Fibroblast of pulmonary artery (primary cell): ENCODE results near the gene MFAP3.
"Not testable (repeated sequence)": the region's sequence is repeated elsewhere in the genome, so short reads cannot be mapped to it uniquely, and the experiment has no call there.

ENCODE experiments used
- DNase-seq: peaks from one replicate; pipeline ENCODE4 v3.0.0-alpha.2; 2010; ENCODE audit warnings: low read depth
- H3K4me3 ChIP-seq: replicated peaks from 2 replicates; pipeline ENCODE4 v1.5.1; 2011; ENCODE audit warnings: low read depth, mild to moderate bottlenecking, control low read depth, low read length, moderate library complexity
- TF ChIP-seq, protein P1 (sequence below): IDR thresholded peaks from 2 replicates; pipeline ENCODE4 v1.5.1; 2011; ENCODE audit warnings: mild to moderate bottlenecking, control low read depth, low read length, inconsistent platforms; ENCODE audit errors: missing control alignments

Gene MFAP3

DNA sequence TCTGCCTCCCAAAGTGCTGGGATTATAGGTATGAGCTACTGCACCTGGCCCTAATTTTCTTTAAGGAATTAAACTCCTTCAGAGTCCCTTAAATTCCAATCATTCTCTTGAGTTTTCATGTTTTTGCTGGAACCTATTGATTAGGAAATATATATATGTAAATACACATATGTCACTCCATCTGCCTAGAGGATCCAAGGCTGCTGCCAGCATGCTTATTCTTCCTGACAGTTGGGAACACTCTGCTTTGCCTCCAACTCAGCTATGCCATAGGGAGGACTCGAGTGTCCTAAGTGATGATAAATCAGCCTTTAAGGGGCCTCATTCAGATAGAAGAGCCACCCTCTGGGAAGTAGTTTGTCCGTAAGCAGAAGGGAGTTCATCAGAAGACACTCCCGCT lies 21.8 kb downstream of the MFAP3 start:
- no peak overlapping the region for H3K4me3 ChIP-seq
- DNase-seq, result no peak
- TF ChIP-seq, protein P1, sequence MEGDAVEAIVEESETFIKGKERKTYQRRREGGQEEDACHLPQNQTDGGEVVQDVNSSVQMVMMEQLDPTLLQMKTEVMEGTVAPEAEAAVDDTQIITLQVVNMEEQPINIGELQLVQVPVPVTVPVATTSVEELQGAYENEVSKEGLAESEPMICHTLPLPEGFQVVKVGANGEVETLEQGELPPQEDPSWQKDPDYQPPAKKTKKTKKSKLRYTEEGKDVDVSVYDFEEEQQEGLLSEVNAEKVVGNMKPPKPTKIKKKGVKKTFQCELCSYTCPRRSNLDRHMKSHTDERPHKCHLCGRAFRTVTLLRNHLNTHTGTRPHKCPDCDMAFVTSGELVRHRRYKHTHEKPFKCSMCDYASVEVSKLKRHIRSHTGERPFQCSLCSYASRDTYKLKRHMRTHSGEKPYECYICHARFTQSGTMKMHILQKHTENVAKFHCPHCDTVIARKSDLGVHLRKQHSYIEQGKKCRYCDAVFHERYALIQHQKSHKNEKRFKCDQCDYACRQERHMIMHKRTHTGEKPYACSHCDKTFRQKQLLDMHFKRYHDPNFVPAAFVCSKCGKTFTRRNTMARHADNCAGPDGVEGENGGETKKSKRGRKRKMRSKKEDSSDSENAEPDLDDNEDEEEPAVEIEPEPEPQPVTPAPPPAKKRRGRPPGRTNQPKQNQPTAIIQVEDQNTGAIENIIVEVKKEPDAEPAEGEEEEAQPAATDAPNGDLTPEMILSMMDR, result no peak

DNA sequence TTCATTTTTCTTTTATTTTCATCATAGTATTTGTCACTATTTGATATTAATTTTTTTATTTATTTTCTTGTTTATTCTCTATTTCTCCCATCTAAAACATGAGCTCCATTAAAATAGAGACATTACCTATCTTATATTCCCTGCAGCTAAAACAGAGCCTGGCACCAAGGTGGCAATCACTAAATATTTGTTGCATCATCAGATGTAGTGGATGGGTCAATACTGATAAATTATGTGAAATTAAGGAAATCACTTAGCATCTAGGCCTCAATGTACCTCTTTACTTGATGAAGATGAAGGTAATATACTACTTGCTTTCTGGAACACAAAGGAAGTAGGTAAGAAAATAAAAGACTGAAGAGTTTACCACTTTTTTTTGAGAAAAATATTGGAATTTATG lies 24.6 kb downstream of the MFAP3 start:
- TF ChIP-seq, protein P1, result no peak

DNA sequence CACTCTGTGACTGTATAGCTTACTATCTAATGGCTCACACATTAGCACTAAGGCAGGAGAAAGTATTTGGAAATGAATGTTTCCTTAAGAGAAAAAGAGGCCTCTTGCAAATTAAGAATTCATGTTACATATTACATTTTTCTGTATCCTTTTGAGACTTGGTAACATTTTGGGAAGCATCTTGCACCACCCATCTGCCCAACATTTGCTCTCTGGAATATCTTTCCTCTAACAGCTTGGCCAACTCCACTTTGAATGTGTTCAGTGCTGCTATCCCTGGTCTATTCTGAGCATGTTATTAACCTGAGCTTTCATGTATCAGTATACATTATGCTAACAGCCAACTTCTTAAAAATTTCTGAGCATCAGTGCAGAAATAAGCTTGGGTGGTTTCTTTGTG lies 27.2 kb downstream of the MFAP3 start:
- TF ChIP-seq, protein P1, result no peak
- no peak for DNase-seq
- H3K4me3 ChIP-seq, result no peak overlapping the region

More for the DNA sequence above, 24.6 kb downstream of the MFAP3 start:
- no peak for DNase-seq
- no peak overlapping the region for H3K4me3 ChIP-seq

DNA sequence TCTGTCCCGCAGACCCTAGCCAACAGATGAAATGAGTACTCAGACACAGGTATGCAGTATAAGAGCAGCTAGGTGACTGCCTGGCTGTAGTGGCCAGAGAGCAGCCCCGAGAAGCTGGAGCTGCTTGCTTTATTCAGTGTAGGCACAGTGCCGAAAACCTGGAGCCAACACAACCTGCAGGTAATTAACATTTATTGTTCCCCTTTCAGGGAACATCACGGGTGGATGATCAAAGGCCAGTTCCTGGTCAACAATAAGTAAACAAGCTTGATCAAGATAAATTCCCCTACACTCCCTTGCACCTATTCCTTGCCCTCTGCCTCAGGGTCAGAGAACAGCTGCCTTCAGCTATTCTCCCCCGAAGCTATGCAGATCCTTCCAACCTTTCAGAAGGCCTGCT lies 31.1 kb downstream of the MFAP3 start:
- not testable (repeated sequence) for DNase-seq, H3K4me3 ChIP-seq

DNA sequence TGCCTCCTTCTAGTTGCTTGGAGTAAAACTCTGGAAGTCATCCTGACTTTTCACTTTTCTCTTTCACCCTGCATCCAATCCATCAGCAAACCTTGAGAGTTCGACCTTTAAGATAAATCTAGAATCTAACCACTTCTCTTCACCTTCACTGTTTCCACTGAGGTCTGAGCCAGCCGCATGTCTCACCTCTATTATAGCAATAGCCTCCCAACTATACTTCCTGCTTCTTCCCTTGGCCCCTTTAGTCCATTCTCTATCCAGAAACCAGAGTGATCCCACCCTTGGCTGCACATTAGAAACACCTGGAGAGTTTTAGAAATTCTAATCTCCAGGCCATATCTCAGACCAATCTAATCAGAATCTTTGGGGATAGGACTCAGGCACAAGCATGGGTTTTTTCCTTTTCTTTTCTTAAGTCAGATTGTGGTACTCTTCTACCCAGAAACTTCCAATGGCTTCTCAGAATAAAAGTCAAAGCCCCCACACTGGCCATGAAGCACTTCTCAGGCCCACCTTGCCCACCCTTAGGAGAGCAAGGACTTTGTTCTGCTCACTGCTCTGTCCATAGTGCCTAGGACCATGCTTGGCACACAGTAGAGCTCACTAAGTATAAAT lies 33.1 kb downstream of the MFAP3 start:
- peak overlapping the region; percentile 28 for H3K4me3 ChIP-seq
- TF ChIP-seq, protein P1, result no peak
- DNase-seq, result no peak

DNA sequence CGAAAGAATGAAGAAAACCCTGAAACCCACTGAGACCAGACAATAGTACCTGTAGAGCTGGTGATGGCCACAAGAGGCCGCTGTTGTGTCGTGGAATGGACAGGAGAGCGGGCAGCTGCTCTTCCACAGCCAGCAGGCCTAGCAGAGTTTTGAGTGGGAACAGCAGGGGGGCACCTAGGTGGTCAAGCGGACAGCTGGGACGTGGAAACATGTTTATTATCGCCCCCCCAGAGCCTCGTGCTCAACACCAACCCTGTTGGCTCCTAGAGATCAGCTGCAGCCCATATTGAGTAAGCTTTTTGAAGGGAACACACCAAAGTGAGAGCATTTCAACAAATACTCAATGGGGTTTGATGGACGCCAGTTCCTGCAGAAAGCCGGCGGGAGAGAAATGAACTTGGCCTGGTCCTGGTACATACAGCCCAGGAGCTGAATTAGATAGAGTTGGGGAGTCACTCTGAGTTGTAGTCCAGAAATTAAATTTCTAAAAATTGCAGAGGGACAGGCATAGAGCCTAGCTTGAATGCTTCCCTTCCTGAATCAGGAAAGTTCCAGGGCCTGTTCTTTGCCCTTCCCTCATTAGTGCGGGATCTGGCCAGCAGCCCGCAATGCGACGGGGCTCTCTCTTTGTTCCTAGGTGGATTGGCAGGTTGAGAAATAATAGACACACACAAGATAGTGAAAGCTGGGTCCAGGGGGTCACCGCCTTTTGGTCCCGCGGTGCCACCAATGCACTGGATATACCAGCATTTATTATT lies 33.8 kb downstream of the MFAP3 start:
- peak overlapping the region; percentile 28 for H3K4me3 ChIP-seq
- TF ChIP-seq, protein P1, result peak; percentile 89
- DNase-seq, result peak; percentile 81

DNA sequence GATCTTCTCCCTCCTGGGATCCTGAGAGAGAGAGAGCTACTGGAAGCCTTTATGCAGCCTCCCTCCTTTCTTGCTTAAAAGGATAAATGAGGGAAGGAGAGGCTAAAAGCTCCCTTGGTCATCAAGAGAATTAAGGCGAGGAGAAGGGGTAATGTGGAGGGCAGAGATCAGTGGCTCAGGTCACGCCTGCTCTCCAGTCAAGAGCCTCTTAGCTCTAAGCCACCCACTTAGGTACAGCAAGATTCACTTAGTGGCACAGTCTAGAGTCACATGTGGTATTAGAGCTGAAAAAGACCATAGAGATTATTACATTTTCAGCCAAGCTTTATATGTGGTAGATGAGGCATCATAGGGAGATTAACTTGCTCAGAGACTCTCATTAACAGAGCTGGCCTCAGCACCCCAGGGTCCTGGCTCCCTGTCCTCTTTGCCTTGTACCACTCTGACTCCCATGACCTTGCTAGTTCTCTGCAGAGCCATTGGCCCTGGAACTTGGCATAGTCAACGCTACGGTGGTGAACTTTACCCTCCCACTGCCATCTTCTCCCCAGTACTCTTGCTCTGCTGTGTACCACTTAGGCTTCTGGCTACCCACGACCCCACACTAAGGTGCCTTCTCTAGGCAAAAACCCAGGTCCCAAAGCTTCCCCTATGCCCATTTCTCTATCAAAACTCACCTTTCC lies 37.6 kb downstream of the MFAP3 start:
- no peak overlapping the region for H3K4me3 ChIP-seq
- no peak for DNase-seq
- TF ChIP-seq, protein P1, result no peak
